ENCODE measurements around the gene WDR36. TPM values are rescaled to one million over a fixed set of nuclear protein-coding genes. Genes with fewer than 3 reads are reported as not detected.

WDR36 gene
- total and polyA plus RNA-seq, 2 of the 13 experiments (the other 11 are each of a cell fraction or from before 2014, with no cell fraction given): 18.2 to 40.6 TPM

GRCh38 chr5:111092062-111092853, at the start of gene WDR36 (continued):
- TF ChIP-seq ZNF276 (CRISPR knock-in tag; IDR thresholded peaks at IDR 0.05; ENCODE audit: low read depth) (peak; percentile 95), ZNF747 (CRISPR knock-in tag; IDR thresholded peaks at IDR 0.05; ENCODE audit: borderline replicate concordance) (peak; percentile 98), SNRNP70 (IDR thresholded peaks at IDR 0.05; ENCODE audit: low read depth, low read length) (no peak), GABPA (IDR thresholded peaks at IDR 0.05; ENCODE audit: low read depth, low read length) (peak; percentile 95), GABPA (CRISPR knock-in tag; IDR thresholded peaks at IDR 0.05; ENCODE audit: low read depth) (peak; percentile 99), ZNF256 (CRISPR knock-in tag; conservative IDR thresholded peaks at IDR 0.05) (peak; percentile 95), ZNF777 (CRISPR knock-in tag; IDR thresholded peaks at IDR 0.05) (peak; percentile 74; the same call in 1 of the 2 replicates), GRHL1 (CRISPR knock-in tag; conservative IDR thresholded peaks at IDR 0.05) (peak; percentile 33; the same call in 1 of the 2 replicates), PLRG1 (conservative IDR thresholded peaks at IDR 0.05) (no peak), ZFP82 (CRISPR knock-in tag; IDR thresholded peaks at IDR 0.05; ENCODE audit: borderline replicate concordance) (no peak), ZNF136 (CRISPR knock-in tag; IDR thresholded peaks at IDR 0.05; ENCODE audit: low read depth) (peak; percentile 91; the same call in 1 of the 2 replicates), SETDB1 (CRISPR knock-in tag; IDR thresholded peaks at IDR 0.05; ENCODE audit: borderline replicate concordance) (peak; percentile 95; the same call in 1 of the 2 replicates), EZH2 (conservative IDR thresholded peaks at IDR 0.05; ENCODE audit: low read depth, low read length) (no peak), ZNF773 (CRISPR knock-in tag; IDR thresholded peaks at IDR 0.05; ENCODE audit: borderline replicate concordance) (peak; percentile 83; the same call in 1 of the 2 replicates), ZNF235 (CRISPR knock-in tag; IDR thresholded peaks at IDR 0.05; ENCODE audit: borderline replicate concordance) (no peak), EP300 (IDR thresholded peaks at IDR 0.05; ENCODE audit: low read depth in 2 of 2, low read length in 2 of 2) (peak; percentile 34 to 41; a peak in 3 of 4 replicates), EP300 (CRISPR knock-in tag; IDR thresholded peaks at IDR 0.05; ENCODE audit: borderline replicate concordance) (peak; percentile 84), SATB2 (CRISPR knock-in tag; IDR thresholded peaks at IDR 0.05) (peak; percentile 95), EHMT2 (IDR thresholded peaks at IDR 0.05; ENCODE audit: borderline replicate concordance, low read depth, low read length) (peak; percentile 99), ZNF543 (CRISPR knock-in tag; IDR thresholded peaks at IDR 0.05) (peak; percentile 97), JUNB (CRISPR knock-in tag; IDR thresholded peaks at IDR 0.05; ENCODE audit: borderline replicate concordance) (peak; percentile 95), NFE2L2 (IDR thresholded peaks at IDR 0.05; ENCODE audit: low read length) (no peak), JUN (CRISPR knock-in tag; IDR thresholded peaks at IDR 0.05) (peak; percentile 84)
- TF ChIP-seq, protein P1, sequence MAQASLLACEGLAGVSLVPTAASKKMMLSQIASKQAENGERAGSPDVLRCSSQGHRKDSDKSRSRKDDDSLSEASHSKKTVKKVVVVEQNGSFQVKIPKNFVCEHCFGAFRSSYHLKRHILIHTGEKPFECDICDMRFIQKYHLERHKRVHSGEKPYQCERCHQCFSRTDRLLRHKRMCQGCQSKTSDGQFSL (CRISPR knock-in tag; IDR thresholded peaks at IDR 0.05): peak; percentile 41; the same call in 1 of the 2 replicates
